Right renal pelvis (tissue), 4 donors: ENCODE results near the gene RASAL2. TPM values are rescaled to one million over a fixed set of nuclear protein-coding genes. Genes with fewer than 3 reads are reported as not detected.
"Not testable (repeated sequence)": the region's sequence is repeated elsewhere in the genome, so short reads cannot be mapped to it uniquely, and the experiment has no call there.

ENCODE experiments used
- DNase-seq, 4 donors: peaks; one replicate each; pipeline ENCODE4 v3.0.0-alpha.2; 2013; ENCODE audit warnings: low read depth in 4 of 4, low spot score in 3 of 4, missing footprints in 1 of 4
- polyA plus RNA-seq, 4 donors: library from polyadenylated mRNA; unstranded; fragments of 120-200 nt; gene quantifications; one replicate each; pipeline ENCODE4 v1.2.1, GENCODE V29; 2013; ENCODE audit not compliant: insufficient read length in 4 of 4

The RASAL2 gene
- polyA plus RNA-seq, 4 donors: 17.6 to 19.3 (median 19.1) TPM

DNA sequence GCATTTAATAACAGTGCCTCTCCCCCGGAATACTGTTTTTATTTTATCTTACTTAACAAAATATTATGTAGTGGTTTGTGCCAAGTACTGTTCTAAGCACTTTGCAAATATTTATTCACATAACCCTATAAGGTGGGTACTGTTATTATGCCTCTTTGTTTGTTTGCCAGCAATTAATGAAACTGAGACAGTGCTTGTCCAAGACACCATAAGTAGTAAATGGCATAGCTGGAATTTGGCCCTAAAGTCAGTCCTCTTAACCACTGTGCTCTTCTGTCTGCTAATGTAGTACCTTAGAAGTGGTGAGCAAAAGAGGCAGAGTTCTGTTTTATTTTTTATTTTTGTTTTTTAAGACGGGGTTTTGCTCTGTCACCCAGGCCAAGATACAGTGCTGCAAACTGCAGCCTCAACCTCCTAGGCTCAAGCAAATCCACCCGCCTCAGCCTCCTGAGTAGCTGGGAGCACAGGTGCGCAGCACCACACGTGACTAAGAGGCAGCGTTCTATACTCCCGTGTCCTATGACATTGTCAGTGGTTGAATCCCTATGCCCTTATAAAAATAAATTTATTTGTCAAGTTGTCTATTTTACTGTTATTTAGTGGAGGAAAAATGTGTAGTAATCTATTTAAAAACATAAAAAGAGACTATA, 237.1 kb downstream of the RASAL2 start:
- no peak for DNase-seq

DNA sequence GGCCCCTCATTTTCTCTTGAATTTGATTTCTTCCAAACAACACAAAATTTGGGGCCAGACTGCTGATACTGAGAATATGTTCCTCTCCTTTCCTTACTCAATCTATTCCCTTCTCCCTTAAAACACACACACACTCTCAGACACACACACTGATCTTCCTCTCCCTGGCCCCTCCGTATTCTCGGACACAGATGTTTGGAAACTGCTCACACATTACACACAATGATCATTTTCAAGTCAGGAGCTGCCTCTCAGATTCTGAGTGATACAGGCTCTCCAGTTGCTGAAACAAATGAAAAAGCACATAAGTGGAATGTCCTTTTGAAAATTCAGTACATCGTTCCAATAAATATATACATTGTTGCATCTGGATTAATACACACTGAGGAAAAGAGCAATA, 241.5 kb downstream of the RASAL2 start:
- no peak for DNase-seq

DNA sequence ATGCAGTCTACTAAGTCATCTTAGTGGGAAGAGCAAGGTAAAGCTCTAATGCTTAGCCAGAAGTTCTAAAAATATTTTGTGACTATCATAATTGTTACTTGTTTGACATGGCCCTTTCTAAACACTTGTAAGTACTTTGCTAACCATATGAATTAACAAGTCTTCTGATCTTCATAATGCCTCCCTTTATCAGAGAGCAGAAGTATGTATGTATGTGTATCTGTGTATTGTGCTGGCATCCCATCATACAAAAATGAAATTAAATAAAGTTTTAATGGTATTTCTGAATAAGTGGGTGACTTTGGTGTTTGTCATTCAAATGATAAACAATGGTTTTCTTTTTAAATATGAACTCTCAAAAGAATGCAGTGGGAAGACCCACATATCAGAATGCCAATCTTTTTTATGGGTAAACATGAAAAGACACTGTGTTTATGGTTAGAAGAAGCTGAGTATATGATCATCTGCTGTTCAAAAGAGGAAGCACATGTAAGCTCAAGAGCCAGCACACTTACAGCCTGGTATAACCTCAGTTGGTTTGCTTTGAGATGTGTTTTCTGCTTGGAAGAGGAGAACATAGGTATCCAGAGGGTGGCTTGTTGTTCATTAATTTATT, 243.3 kb downstream of the RASAL2 start:
- no peak for DNase-seq

- no peak for DNase-seq
Observed at GRCh38 chr1:178339834-178340233, 245.9 kb downstream of the RASAL2 start.

DNA sequence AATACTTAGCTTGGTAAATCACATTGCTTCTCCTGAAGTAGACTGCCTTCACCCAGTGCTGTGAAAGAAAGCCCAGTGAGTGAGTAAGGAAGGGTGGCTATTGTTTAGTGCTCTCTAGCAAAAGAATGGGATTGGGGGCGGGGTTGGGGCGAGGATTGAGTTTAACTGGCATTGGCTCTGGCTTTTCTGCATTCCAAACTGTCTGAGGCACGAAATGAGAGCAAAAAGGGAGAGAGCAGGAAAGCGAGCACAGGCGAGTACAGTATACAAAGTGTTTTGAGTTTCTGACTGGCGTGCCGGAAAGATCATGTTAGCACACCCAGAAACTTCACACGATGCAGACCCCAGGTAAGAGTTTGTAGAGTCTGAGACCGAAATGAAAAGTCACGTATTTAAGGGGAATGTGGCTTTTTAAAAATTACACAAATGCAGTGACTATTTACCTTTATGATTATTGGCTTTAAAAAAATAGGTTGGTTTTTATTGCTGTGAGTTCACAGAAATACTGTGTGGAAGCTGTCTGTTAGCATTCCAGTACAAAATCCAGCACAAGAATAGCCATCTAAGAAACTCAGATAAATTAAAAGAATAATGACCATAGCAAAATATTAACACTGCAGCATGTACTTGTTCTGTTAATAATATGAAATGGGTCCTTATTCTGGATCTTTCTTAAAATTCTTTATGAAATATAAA, 247.5 kb downstream of the RASAL2 start:
- DNase-seq: peak; percentile 12 to 52 (median 38)

- no peak for DNase-seq
Observed at GRCh38 chr1:178342745-178343144, 248.8 kb downstream of the RASAL2 start.

DNA sequence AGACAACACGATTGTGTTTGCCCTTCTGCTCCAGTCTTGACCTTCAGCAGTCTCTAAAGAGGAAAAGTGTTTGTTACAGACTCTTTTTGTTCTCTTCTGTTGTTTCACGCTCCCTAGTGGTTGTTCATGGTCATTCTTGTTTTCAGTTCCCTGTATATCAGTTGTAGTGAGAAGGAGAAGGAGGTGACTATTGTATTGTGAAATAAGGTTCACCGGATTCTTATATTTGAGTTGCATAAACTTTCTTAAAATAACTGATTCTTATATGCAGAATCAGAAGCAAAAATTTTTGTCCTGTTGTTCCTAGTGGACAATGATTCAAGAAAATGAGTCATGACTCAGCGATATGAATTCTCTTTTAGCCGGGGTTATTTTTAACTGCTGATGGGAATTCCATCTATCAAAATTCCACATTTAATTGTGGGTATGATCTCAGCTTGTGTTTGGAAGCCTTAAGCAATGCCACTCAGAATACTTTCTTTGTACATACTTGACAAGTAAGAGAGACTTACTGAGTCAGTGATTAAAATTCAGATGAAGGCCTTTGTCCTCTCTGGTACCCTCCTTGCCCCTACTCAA, 250.7 kb downstream of the RASAL2 start:
- DNase-seq: no peak

DNA sequence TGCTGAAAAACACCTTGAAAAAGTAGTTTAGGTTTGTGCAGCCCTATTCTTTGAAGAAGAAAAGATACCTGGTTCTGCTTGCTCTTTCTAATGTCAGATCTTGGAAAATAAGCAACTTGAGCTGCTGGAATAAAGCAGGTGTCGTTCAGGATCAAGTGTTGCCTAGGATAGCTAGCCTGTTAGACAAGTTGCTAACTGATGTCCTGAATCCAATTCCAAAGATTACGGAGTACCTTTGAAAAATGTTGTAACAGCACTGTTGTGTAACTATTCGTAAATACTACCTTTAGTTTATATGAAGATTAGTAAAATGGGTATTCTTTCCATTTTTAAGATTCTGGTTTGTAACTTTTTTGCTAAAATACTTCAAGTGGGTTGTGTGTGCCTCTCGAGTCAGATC, 251.3 kb downstream of the RASAL2 start:
- no peak for DNase-seq

- DNase-seq: no peak
Observed at GRCh38 chr1:178345807-178346206, 251.9 kb downstream of the RASAL2 start.

- DNase-seq: no peak
Observed at GRCh38 chr1:178349801-178350200, 255.9 kb downstream of the RASAL2 start.

GRCh38 chr1:178351911-178352310, 258.0 kb downstream of the RASAL2 start:
- DNase-seq: not testable (repeated sequence)

DNA sequence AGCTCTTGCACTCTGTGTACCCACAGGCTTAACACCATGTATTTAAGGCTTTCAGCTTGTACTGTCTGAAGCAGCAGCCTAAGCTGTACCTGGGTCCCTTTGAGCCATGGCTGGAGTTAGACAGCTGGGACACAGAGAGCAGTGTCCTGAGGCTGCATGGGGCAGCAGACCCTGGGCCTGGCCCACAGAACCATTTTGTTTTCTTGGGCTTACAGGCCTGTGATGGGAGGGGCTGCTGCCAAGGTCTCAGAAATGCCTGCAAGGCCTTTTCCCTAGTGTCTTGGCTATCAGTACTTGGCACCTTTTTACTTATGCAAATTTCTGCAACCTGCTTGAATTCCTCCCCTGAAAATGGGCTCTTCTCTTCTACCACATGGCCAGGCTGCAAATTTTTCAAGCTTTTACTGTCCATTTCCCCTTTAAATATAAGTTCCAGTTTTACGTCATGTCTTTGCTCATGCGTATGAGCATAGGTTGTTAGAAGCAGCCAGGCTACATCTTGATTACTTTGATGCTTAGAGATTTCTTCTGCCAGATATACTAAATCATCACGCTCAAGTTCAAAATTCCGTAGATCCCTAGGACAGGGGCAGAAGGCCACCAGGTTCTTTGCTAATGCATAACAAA, 259.0 kb downstream of the RASAL2 start:
- DNase-seq: no peak

- no peak for DNase-seq
Observed at GRCh38 chr1:178353524-178353923, 259.6 kb downstream of the RASAL2 start.

DNA sequence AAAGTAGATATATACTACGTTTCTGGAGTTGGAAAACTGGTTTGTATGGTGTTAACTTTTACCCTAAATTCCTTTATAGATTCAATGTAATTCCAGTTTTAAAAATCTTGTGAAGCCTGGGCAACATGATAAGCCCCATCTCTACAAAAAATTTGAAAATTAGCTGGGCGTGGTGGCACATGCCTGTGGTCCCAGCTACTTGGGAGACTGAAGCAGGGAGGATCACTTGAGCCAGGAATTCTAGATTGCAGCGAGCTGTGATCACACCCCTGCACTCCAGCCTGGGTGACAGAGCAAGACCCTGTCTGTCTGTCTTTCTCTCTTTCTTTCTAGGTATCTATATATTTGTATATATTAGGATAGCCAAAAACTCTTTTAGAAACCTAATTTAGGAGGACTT, 260.9 kb downstream of the RASAL2 start:
- no peak for DNase-seq

- no peak for DNase-seq
Observed at GRCh38 chr1:178356299-178356698, 262.4 kb downstream of the RASAL2 start.

- no peak for DNase-seq
Observed at GRCh38 chr1:178358456-178358855, 264.6 kb downstream of the RASAL2 start.

DNA sequence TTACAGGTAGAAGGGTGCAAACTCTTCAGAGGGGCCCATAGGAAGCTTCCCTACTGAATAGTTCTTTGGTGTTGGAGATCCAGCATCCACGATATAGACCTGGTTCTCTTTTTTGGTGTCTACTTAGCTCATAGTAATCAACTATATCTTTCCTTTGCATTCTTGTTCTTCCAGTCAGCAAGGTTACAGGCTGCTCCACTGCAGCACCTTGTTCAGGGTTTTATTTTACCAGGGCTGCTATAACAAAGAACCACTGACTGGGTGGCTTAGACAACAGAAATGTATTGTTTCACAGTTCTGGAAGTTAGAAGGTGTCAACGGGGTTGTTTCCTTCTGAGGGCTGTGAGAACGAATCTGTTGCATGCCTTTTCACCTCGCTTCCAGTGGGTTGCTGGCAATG, 266.5 kb downstream of the RASAL2 start:
- DNase-seq: no peak

- no peak for DNase-seq
Observed at GRCh38 chr1:178361847-178362246, 267.9 kb downstream of the RASAL2 start.

DNA sequence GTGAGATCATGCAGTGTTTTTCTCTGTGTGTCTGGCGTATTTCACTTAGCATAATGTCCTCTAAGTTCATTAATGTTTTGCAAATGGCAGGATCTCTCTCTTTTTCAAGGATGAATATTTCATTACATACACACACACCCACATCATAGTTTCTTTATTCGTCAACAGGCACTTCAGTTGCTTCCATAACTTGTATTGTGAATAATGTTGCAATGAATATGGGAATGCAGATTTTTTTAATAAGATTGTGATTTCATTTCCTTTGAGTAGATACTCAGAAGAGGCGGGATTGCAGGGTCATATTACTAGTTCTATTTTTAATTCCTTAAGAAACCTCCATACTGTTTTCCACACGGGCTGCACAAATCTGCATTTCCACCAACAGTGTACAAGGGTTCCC, 268.8 kb downstream of the RASAL2 start:
- no peak for DNase-seq

DNA sequence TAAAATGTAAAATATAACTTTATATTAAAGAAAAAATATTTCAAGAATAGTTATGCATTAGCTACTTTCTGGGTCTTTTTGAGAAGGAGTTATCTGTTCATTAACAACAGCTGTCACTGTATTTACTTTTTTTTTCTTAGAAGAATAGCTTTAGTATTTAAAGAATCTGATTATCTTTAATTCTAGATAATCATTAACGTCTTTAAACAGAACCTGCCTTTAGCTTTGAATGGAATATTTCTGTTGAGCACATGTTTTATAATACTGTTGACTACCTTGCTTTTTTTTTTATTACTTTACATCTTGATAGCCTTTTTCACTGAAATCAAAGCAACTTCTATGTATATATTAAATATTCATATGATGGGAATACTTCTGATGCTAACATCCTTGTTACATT, 270.9 kb downstream of the RASAL2 start:
- no peak for DNase-seq

DNA sequence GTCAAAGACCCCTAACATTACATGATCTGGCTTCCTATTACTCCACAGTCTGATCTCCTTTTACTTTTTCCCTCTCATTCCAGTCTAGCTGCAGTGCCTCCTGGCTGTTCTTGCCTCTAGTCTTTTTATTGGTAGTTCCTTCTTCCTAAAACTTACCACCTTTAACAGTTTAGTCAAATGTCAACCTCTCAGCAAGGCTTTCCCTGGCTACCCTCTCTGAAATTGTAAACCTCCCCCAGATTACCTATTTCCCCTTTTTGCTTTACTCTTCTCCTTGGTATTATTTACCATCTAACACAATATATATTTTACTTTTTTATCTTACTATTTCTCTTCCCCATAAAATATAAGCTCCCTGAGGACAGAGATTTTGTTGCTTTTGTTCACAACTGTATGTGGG, 273.2 kb downstream of the RASAL2 start:
- no peak for DNase-seq
